ENCODE results near the gene TMEM143.
A peak's percentile ranks its signal among the peaks of the same experiment; 100 is the strongest.
"Not testable (repeated sequence)": the region's sequence is repeated elsewhere in the genome, so short reads cannot be mapped to it uniquely, and the experiment has no call there.

TMEM143 gene

GRCh38 chr19:48363810-48364597, at the start of gene TMEM143, which contains the start of gene SYNGR4:
Gene TMEM143 (minus strand): TSS chr19:48363940. CDS start chr19:48363920, 20 bp downstream.
Gene SYNGR4 (plus strand): TSS chr19:48364367. CDS start chr19:48365843, 1,476 bp downstream.
- DNase-seq (ENCODE audit: low read depth, low spot score) = peak; percentile 100

GRCh38 chr19:48405850-48406249, 42.1 kb upstream of the TMEM143 start:
- no peak for DNase-seq (ENCODE audit: low read depth, low spot score)

- DNase-seq (ENCODE audit: low read depth, low spot score) = no peak
Observed at GRCh38 chr19:48405010-48405659, 41.4 kb upstream of the TMEM143 start.

GRCh38 chr19:48403606-48404005, 39.9 kb upstream of the TMEM143 start:
- DNase-seq (ENCODE audit: low read depth, low spot score) = no peak

- DNase-seq (ENCODE audit: low read depth, low spot score) = no peak
Observed at GRCh38 chr19:48401287-48401686, 37.5 kb upstream of the TMEM143 start.

GRCh38 chr19:48400018-48400742, 36.4 kb upstream of the TMEM143 start:
- no peak for DNase-seq (ENCODE audit: low read depth, low spot score)

GRCh38 chr19:48398375-48399235, 34.9 kb upstream of the TMEM143 start:
- peak; percentile 71 for DNase-seq (ENCODE audit: low read depth, low spot score)

GRCh38 chr19:48398102-48398374, 34.3 kb upstream of the TMEM143 start:
- DNase-seq (ENCODE audit: low read depth, low spot score) = no peak

- DNase-seq (ENCODE audit: low read depth, low spot score) = no peak
Observed at GRCh38 chr19:48397263-48398101, 33.7 kb upstream of the TMEM143 start.

GRCh38 chr19:48396824-48397176, 33.1 kb upstream of the TMEM143 start:
- DNase-seq (ENCODE audit: low read depth, low spot score) = no peak

GRCh38 chr19:48396016-48396823, 32.5 kb upstream of the TMEM143 start:
- no peak for DNase-seq (ENCODE audit: low read depth, low spot score)

- DNase-seq (ENCODE audit: low read depth, low spot score) = no peak
Observed at GRCh38 chr19:48395499-48395898, 31.8 kb upstream of the TMEM143 start.

- DNase-seq (ENCODE audit: low read depth, low spot score) = no peak
Observed at GRCh38 chr19:48395170-48395455, 31.4 kb upstream of the TMEM143 start.

GRCh38 chr19:48394331-48395169, 30.8 kb upstream of the TMEM143 start:
- no peak for DNase-seq (ENCODE audit: low read depth, low spot score)

GRCh38 chr19:48393559-48394330, 30.0 kb upstream of the TMEM143 start, which contains the start of gene GRIN2D:
Gene GRIN2D (plus strand): TSS chr19:48393668. CDS start chr19:48398393, 4,725 bp downstream.
- DNase-seq (ENCODE audit: low read depth, low spot score) = no peak

- DNase-seq (ENCODE audit: low read depth, low spot score) = no peak
Observed at GRCh38 chr19:48392860-48393558, 29.3 kb upstream of the TMEM143 start.

- not testable (repeated sequence) for DNase-seq (ENCODE audit: low read depth, low spot score)
Observed at GRCh38 chr19:48392006-48392344, 28.2 kb upstream of the TMEM143 start.

All from smooth muscle cell of the brain vasculature (primary cell).